ENCODE data around the gene STYXL2.

STYXL2 gene

DNA sequence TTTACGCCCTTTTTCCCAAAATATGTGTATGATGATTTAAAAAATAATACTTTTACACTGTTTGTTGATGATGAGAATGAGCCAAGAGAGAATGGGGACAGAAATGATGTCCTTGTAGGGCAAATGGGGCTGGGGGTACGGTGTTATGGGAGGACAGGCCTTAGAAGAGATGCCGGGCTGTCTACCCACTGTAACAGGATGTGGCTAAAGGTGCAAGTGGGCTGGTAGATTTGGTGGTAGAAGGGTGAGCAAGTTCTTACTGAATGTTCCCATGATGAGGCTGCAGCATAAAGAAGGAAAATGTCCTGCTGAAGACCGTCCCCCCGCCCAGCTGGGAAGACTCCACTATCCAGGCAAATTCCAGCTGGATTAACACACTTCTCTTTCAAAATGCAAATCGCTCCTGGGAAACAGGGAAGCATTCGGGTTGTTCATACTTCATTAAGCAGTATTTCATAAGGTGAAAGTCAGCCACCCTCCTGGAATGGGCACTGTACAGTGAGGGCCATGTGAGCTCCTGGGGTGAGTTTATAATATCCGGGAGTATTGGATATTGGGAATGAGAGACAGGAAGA, 17.7 kb upstream of the STYXL2 start:
- in situ Hi-C loops (cut with MboI; ENCODE audit: low sequenced_read_pairs) = loop anchor here (25.0 kb wide), 1 partner anchor 611 kb away; no protein-coding TSS in a partner anchor

DNA sequence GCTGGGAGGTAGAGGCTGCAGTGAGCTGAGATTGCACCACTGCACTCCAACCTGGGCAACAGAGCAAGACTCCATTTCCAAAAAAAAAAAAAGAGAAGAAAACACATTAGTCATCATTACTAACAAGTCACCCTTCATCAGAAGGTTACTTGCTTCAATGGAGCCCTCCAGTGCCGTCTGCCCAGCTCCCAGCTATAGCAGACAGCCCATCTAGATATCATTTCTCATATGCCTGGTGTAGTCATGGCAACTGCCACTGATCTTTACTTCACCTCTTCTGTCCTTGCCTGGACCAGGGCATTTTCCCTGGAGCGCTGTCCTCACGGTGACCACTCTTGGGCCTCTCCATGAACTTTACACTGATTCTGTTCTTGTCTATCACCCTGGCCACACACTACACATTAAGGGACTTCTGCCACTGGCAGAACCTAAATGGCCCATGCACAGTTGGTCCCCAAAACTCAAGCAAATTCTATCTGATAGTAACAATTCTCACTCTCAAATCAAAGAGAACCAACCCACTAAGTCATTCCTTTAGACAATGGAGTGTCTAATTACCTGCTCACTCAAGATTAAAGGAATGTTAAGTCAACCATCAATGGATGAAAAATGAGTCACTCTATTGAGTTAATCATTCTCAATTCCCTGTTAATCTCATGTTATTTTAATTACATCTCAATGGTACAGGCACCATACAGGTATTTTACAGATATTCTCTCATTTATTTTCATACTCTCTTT, 16.6 kb upstream of the STYXL2 start:
- in situ Hi-C loops (cut with MboI; ENCODE audit: low sequenced_read_pairs) = loop anchor here (25.0 kb wide), 1 partner anchor 610 kb away; no protein-coding TSS in a partner anchor

DNA sequence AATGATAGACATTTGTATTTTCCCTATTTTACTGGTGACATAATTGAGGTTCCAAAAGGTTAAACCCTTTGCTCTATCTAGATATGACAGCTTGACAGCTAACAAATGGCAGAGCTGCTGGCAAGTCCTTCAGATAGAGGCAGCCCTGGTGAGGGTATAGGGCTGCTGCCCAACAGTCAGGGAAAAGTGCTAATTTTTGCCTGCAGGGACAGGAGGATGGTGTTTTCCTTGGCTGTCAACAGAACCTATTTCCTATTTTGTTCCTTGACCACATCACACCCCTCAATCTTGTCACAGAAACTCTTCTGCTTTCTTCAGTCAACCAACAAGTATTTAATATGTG, 16.0 kb upstream of the STYXL2 start:
- in situ Hi-C loops (cut with MboI; ENCODE audit: low sequenced_read_pairs) = loop anchor here (25.0 kb wide), 1 partner anchor 609 kb away; no protein-coding TSS in a partner anchor

DNA sequence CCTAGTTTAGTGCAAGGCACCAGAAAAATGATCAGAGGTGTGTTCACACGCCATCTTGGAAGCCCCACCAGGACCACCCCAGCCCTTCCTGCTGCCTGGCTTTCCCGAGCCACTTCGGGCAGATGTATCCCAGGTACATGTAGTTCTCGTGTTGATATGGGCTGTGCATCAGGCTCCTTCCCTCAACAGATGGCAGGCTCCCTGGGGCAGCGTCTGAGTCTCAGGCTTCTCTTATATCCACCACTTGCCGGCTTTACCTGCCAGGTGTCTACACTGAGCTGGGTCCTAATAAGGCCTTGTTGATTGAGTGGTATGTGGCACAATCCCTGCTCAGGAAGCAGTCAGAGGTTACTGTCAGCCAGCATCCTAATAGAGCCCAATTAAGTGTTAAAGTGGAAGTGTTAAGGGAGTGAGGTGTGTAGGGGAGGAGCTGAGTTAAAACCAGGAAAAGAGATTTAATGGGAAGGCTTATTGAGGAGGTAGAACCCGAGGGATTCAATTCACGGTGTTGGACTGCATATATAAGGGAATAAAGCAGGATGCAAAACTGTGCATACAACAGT, 12.2 kb upstream of the STYXL2 start:
- in situ Hi-C loops (cut with MboI; ENCODE audit: low sequenced_read_pairs) = loop anchor here (25.0 kb wide), 1 partner anchor 606 kb away; no protein-coding TSS in a partner anchor

DNA sequence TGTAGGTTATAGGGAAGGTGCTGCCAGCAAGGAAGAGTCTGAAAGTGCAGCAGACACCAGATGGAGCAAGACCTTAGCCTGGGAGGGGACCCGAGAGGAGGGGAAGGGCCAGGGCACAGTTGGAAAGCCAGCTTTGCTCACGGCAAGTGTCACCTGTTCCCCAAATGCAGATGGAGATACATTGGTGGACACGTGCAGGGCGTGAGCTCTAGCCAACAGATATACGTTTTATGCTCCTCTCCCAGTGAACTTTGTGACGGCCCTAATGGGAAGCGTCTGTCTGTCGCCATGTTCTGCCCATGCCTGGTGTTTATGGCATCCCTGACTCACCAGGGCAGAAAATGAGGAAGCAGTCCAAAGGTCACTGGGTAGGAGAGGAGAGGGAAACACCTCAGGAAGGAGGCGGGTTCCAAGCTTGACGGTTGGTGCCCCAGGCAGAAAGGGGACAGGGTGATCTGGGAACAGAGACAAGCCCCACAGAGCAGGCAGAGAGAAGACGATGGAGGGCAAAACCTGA, 11.3 kb upstream of the STYXL2 start:
- in situ Hi-C loops (cut with MboI; ENCODE audit: low sequenced_read_pairs) = loop anchor here (25.0 kb wide), 1 partner anchor 605 kb away; no protein-coding TSS in a partner anchor

DNA sequence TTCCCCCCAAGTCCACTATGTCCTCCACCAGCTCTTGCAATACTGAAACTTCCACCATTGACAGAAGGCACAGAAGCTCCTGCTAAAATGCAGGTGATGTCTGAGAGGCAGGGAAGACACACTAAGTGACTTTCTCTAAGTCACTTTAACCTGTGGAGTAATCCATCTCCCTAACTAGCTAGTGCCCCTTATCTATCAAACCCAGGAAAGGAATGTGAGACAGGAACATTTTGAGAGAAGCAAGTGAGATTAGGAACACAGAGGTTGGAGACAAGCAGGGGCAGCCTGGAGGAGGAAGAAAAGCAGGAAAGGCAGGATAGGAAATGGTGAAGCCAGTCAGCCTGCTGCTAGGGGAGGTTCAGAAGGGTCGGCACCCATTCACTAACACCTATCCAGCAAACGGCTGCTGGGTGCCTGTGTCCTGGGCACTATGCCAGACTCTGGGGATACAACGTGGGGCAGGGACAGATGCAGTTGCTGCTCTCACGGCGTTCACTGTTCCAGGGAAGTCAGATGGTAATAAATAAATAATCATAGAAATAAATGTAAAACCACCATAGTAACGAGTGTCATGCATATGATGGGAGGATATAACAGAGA, 10.7 kb upstream of the STYXL2 start:
- in situ Hi-C loops (cut with MboI; ENCODE audit: low sequenced_read_pairs) = loop anchor here (25.0 kb wide), 1 partner anchor 604 kb away; no protein-coding TSS in a partner anchor

DNA sequence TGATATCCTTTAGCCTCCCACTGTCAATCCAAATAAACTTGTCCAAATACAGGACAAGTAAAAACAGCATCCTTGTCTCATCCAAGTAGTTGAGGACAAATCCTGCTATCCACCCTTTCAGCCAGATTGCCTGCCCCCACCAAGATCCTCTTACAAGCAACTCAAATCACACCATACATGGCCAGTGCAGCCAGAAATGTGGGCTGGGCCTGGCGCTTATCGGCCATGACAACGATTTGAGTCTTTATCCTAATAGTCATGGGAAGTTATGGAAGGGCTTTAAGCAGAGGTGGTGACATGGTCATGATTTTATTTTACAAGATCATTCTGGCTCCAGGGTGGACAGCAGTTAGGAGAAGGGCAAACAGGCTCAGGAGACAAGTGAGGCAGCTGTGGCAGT, 10.0 kb upstream of the STYXL2 start:
- in situ Hi-C loops (cut with MboI; ENCODE audit: low sequenced_read_pairs) = loop anchor here (25.0 kb wide), 1 partner anchor 603 kb away; no protein-coding TSS in a partner anchor

DNA sequence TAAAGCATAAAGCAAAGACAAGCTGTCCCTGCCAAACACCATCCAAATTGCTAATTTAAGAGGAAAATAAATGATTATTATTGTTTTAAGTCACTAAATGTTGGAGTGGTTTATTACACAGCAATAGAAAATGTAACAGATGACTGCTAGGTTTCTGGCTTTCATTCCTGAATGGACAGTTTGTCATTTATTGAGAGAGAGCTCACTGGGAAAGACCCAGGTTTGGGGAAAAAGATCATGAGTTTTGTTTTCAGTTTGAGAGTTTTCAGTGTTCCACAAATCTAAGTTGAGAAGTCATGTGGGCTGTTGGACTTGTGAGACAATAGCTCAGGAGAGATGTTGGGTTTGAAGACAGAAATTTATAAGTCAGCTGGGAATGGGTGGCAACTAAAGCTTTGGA, 9.1 kb upstream of the STYXL2 start:
- in situ Hi-C loops (cut with MboI; ENCODE audit: low sequenced_read_pairs) = loop anchor here (25.0 kb wide), 1 partner anchor 603 kb away; no protein-coding TSS in a partner anchor

DNA sequence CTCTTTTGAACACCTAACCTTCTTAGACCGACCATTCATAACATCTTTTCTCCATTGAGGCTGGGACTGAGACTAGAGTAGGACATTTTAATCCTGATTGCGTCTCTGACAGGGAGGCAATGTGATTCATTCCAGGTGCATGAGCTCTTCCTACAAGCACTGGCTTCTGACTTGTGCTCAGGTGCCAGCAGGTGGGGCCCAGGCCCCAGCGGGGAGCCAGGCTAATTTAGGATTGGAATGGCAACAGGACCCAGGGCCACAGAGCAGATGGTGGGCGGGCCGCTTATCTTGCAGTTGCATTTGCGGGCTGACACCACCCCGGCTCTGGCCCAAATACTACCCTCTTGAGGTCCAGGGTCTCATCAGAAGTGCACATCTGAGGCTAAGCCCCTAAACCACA, 7.8 kb upstream of the STYXL2 start:
- in situ Hi-C loops (cut with MboI; ENCODE audit: low sequenced_read_pairs) = loop anchor here (25.0 kb wide), 1 partner anchor 601 kb away; no protein-coding TSS in a partner anchor

DNA sequence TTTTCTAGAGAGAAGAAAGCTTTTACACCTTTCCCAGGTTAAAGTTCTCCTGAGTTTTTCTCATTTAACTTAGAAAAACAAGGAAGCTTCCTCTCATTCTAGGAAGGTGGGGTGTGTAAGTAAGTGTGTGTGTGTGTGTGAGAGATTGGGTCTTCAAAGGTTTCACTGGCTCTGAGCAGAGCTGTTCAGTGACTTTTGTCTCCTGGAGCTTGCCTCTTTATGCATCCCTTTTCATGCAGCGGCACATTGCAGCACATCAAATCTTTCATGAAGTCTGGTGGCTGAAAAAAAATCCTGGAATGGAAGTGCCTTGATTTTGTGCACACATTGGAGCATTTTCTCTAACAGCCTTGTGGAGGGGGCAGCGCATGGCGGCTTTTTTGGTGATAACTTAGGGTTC, 7.1 kb upstream of the STYXL2 start:
- in situ Hi-C loops (cut with MboI; ENCODE audit: low sequenced_read_pairs) = loop anchor here (25.0 kb wide), 1 partner anchor 601 kb away; no protein-coding TSS in a partner anchor

DNA sequence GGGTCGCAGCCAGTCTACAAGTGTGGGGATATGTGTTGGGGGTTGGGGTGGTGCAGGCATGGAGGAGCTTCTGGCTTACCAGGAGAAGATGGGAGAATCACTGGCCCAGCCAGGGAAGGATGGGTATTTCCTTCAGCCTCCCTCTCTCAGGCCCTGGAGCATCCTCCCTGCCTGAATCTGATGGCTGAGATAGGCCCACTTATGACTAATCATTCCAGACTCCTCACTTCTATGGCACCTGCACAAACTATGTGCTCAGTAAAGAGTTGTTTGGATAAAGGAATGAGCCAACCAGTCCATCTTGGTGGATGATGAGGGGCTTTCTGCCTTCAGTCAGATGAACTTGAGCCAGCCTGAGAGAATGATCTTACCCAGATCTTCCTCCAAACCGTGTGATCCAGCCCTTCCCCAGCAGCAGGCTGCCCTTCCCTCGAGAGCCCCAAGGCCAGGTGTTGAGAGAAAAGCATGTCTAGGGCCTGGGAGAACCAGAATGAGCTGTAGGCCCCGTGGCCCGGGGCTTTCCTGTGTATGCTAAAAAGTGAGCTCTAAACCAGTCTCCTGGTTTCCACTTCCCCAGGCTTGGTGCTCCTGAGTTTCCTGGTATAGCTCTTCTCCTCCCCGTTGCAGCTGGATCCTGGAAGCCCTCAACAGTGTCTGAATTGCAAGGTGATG, 5.0 kb upstream of the STYXL2 start:
- in situ Hi-C loops (cut with MboI; ENCODE audit: low sequenced_read_pairs) = loop anchor here (25.0 kb wide), 1 partner anchor 598 kb away; no protein-coding TSS in a partner anchor

DNA sequence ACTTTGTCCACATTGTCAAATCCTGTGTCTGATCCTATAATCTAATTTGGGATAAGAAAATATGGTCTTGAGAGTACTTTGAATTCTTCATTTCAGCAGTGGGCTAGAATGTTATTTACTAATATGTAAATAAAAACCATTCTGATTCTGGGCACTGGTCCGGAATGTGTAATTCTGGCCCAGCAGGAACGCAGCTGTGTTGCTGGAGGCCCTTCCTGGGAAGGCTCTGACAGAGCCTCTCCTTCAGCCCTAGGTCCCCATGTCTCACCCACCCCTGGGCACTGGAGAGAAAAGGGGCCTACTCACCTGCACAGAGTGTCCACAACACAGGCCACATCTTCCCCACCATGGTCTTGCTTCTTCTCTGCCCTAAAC, 3.9 kb upstream of the STYXL2 start:
- in situ Hi-C loops (cut with MboI; ENCODE audit: low sequenced_read_pairs) = loop anchor here (25.0 kb wide), 1 partner anchor 597 kb away; no protein-coding TSS in a partner anchor

DNA sequence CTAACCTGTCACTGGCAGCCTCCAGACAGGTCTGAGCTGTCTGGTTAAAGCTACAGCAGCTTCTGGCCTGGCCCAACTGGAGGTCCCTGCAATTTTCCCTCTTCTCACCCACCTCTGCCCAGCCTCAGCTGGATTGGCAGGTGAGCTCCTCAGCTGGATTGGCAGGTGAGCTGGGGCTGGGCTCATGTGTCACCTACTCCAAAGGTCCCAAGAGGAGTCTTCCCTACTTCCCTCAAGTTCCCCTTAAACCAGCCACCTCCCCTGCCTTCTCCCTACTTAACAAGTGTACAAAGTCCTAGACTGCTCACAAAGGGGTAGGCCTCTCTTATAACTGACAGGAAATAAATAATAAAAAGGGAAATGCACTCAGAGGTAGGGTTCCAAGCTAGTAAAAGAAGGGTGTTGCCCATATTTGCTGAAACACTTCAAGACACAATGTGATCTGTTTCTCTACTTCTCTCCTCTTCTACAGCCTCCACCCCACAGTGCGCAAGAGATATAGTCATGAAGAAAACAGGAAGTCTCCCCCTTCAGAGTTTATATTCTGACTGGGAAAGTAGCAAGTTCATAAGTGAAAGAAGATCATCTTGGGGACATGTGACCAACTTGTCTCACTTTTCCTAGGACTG, 3.4 kb upstream of the STYXL2 start, which contains the start of gene GPA33:
Gene GPA33, minus strand, starts transcription at position 64 of the 629 bp plus-strand sequence. CDS start 90 bp downstream, outside the sequence.
- in situ Hi-C loops (cut with MboI; ENCODE audit: low sequenced_read_pairs) = loop anchor here (25.0 kb wide), 1 partner anchor 597 kb away; no protein-coding TSS in a partner anchor

DNA sequence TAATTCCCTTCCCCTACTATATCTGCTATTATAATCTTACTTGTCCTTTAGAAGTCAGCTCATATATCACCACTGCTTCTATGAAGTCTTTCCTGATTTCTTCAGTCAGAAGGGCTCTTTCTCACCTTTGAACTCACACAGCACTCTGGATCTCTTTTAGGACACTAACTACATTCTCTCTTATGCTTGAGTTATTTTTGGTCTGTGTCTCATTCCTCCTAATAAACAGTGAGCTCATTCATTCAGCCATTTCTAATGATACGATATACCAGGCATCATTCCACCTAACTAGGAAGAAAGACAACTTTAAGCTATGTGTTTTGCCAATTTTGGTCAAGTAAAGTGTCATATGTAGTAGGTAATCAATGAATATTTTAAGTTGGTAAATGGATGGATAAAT, 1.2 kb upstream of the STYXL2 start:
- in situ Hi-C loops (cut with MboI; ENCODE audit: low sequenced_read_pairs) = loop anchor here (25.0 kb wide), 1 partner anchor 595 kb away; no protein-coding TSS in a partner anchor

DNA sequence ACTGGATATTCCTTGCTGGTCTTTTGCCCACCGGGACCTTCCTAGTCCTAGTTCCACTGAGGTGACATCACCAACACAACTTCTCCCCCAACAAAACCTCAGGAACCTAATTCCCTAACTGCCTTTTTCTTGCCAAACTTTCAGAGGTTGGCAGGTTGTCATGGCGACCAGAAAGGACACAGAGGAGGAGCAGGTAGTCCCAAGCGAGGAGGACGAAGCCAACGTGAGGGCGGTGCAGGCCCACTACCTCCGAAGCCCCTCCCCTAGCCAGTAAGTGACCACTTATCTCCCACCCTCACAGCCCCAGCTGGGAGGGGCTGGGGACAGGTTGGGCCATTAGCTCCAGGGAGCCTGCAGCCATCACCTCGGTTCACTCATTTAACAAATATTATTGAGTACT, 815 bp downstream of the STYXL2 start:
- in situ Hi-C loops (cut with MboI; ENCODE audit: low sequenced_read_pairs) = loop anchor here (25.0 kb wide), 1 partner anchor 593 kb away; no protein-coding TSS in a partner anchor

DNA sequence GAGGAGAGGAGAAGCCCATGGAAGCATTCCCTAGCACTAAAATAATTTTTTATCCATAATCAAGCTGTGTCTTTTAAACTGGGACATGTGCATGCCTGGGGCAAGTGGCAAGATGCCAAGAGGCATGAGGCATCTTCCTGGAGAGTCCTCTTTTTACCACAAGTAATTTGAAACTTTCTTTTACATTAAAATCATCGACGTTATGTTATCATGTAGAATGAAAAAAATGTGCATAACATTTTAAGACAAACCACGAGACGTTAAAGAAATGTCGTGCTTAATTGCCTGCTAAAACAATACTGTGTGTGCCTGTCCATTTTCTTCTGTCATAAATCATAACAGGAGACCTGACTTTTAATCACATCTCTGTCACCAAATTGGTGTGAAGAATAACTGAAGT, 1.5 kb downstream of the STYXL2 start:
- in situ Hi-C loops (cut with MboI; ENCODE audit: low sequenced_read_pairs) = loop anchor here (25.0 kb wide), 1 partner anchor 592 kb away; no protein-coding TSS in a partner anchor

DNA sequence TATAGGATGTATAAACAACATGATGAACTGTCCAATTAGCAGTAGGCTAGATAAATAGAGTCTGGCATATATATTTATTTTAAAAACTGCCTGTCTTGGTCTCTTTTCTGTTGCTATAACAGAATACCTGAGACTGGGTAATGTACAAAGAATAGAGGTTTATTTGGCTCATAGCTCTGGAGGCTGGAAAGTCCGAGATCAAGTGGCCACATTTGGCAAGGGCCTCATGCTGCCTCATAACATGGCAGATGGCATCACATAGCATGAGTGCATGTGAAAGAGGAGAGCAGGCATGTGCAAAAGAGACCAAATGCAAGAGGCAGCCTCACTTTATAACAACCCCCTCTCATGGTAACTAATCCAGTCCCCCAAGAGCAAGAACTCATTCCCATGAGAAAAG, 6.0 kb downstream of the STYXL2 start:
- in situ Hi-C loops (cut with MboI; ENCODE audit: low sequenced_read_pairs) = loop anchor here (25.0 kb wide), 1 partner anchor 587 kb away; no protein-coding TSS in a partner anchor

DNA sequence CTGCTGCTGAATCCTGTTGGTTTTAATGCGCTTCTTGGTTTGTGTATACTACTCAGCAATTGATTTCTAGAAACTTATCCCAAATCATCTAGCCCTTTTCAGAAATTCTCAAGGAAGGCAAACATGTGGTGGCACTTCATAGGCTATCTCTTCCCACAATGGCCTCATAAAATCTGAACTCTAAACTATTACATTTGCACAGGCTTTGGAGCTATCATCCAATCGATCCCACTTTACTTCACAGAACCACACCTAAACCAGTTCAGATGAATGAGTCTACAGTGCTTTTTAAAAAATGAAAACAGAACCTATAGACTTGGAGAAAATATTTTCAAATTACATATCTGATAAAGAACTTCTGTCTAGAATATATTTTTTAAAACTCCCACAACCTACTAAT, 6.9 kb downstream of the STYXL2 start:
- in situ Hi-C loops (cut with MboI; ENCODE audit: low sequenced_read_pairs) = no loop called here

DNA sequence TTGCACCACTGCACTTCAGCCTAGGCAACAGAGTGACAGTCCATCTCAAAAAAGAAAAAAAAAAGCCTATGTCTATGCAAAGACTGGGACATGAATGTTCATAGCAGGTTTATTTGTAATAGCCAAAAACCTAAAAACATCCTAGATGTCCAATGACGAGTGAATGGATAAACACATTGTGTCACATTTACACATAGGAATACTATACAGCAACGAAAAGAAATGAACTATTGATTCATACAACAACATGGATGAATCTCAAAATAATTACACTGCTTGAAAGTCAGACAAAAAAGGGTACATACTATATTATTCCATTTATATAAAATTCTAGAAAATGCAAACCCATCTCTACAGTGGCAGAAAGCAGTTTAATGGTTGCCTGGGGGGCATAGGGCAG, 7.9 kb downstream of the STYXL2 start:
- in situ Hi-C loops (cut with MboI; ENCODE audit: low sequenced_read_pairs) = no loop called here

All from HL-60/S4 treated with phorbol 12-myristate 13-acetate at 8.2 ng/mL for 4 days and 3 days (cell line).